ENCODE data around the gene ZNF331. TPM values are rescaled to one million over a fixed set of nuclear protein-coding genes. Genes with fewer than 3 reads are reported as not detected.
A peak's percentile ranks its signal among the peaks of the same experiment; 100 is the strongest.

The ZNF331 gene
- total RNA-seq, 1 experiment from 2014 or later: 56.7 TPM

DNA sequence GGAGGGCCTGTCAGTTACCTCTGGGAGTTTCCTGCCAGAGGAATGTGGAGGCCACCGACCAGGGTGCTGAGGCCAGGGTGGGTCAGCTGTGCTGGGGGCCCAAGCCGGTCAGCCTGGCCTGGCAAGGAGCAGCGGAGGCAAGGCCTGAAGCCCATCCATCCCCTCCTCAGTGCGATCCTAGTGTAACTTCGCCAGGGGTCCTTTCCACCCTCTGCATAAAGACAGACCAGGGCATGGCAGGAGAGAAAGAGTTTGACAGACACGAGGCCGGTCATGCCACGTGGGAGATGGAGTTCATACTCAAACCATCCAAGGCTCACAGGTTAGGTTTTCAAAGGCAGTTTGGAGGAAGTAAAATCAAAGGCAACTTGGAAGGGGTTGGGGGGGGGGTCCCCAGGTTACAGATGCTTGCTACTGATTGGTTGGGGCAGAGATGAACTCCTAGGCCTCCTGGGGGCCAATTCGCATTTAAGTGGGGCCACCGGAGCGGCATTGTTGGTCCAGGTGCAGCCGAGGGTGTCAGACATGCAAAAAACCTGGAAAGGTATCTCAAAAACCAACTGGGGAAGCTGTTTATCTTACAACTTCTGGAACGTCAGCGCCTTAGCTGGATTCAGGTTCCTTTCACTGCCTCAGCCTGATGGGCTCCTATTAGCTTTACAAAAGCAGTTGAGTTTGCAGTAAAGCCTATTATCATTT lies 57.0 kb downstream of the ZNF331 start (continued):
- TF ChIP-seq, protein P1, sequence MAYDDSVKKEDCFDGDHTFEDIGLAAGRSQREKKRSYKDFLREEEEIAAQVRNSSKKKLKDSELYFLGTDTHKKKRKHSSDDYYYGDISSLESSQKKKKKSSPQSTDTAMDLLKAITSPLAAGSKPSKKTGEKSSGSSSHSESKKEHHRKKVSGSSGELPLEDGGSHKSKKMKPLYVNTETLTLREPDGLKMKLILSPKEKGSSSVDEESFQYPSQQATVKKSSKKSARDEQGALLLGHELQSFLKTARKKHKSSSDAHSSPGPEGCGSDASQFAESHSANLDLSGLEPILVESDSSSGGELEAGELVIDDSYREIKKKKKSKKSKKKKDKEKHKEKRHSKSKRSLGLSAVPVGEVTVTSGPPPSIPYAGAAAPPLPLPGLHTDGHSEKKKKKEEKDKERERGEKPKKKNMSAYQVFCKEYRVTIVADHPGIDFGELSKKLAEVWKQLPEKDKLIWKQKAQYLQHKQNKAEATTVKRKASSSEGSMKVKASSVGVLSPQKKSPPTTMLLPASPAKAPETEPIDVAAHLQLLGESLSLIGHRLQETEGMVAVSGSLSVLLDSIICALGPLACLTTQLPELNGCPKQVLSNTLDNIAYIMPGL (CRISPR knock-in tag; IDR thresholded peaks at IDR 0.05): no peak
- TF ChIP-seq, protein P2, sequence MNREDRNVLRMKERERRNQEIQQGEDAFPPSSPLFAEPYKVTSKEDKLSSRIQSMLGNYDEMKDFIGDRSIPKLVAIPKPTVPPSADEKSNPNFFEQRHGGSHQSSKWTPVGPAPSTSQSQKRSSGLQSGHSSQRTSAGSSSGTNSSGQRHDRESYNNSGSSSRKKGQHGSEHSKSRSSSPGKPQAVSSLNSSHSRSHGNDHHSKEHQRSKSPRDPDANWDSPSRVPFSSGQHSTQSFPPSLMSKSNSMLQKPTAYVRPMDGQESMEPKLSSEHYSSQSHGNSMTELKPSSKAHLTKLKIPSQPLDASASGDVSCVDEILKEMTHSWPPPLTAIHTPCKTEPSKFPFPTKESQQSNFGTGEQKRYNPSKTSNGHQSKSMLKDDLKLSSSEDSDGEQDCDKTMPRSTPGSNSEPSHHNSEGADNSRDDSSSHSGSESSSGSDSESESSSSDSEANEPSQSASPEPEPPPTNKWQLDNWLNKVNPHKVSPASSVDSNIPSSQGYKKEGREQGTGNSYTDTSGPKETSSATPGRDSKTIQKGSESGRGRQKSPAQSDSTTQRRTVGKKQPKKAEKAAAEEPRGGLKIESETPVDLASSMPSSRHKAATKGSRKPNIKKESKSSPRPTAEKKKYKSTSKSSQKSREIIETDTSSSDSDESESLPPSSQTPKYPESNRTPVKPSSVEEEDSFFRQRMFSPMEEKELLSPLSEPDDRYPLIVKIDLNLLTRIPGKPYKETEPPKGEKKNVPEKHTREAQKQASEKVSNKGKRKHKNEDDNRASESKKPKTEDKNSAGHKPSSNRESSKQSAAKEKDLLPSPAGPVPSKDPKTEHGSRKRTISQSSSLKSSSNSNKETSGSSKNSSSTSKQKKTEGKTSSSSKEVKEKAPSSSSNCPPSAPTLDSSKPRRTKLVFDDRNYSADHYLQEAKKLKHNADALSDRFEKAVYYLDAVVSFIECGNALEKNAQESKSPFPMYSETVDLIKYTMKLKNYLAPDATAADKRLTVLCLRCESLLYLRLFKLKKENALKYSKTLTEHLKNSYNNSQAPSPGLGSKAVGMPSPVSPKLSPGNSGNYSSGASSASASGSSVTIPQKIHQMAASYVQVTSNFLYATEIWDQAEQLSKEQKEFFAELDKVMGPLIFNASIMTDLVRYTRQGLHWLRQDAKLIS (CRISPR knock-in tag; IDR thresholded peaks at IDR 0.05; ENCODE audit: borderline replicate concordance): no peak
- TF ChIP-seq GRHL2 (CRISPR knock-in tag; IDR thresholded peaks at IDR 0.05; ENCODE audit: insufficient replicate concordance, severe bottlenecking): no peak
- TF ChIP-seq, protein P3, sequence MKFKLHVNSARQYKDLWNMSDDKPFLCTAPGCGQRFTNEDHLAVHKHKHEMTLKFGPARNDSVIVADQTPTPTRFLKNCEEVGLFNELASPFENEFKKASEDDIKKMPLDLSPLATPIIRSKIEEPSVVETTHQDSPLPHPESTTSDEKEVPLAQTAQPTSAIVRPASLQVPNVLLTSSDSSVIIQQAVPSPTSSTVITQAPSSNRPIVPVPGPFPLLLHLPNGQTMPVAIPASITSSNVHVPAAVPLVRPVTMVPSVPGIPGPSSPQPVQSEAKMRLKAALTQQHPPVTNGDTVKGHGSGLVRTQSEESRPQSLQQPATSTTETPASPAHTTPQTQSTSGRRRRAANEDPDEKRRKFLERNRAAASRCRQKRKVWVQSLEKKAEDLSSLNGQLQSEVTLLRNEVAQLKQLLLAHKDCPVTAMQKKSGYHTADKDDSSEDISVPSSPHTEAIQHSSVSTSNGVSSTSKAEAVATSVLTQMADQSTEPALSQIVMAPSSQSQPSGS (CRISPR knock-in tag; IDR thresholded peaks at IDR 0.05; ENCODE audit: borderline replicate concordance, low read depth): no peak
- no peak for TF ChIP-seq ZNF317 (CRISPR knock-in tag; IDR thresholded peaks at IDR 0.05; ENCODE audit: borderline replicate concordance, low read depth)
- no peak for TF ChIP-seq ZNF138 (CRISPR knock-in tag; conservative IDR thresholded peaks at IDR 0.05)
- no peak for TF ChIP-seq FOXJ3 (CRISPR knock-in tag; IDR thresholded peaks at IDR 0.05; ENCODE audit: borderline replicate concordance)
- TF ChIP-seq, protein P4, sequence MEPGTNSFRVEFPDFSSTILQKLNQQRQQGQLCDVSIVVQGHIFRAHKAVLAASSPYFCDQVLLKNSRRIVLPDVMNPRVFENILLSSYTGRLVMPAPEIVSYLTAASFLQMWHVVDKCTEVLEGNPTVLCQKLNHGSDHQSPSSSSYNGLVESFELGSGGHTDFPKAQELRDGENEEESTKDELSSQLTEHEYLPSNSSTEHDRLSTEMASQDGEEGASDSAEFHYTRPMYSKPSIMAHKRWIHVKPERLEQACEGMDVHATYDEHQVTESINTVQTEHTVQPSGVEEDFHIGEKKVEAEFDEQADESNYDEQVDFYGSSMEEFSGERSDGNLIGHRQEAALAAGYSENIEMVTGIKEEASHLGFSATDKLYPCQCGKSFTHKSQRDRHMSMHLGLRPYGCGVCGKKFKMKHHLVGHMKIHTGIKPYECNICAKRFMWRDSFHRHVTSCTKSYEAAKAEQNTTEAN (CRISPR knock-in tag; IDR thresholded peaks at IDR 0.05): no peak
- TF ChIP-seq, protein P5, sequence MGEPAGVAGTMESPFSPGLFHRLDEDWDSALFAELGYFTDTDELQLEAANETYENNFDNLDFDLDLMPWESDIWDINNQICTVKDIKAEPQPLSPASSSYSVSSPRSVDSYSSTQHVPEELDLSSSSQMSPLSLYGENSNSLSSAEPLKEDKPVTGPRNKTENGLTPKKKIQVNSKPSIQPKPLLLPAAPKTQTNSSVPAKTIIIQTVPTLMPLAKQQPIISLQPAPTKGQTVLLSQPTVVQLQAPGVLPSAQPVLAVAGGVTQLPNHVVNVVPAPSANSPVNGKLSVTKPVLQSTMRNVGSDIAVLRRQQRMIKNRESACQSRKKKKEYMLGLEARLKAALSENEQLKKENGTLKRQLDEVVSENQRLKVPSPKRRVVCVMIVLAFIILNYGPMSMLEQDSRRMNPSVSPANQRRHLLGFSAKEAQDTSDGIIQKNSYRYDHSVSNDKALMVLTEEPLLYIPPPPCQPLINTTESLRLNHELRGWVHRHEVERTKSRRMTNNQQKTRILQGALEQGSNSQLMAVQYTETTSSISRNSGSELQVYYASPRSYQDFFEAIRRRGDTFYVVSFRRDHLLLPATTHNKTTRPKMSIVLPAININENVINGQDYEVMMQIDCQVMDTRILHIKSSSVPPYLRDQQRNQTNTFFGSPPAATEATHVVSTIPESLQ (CRISPR knock-in tag; IDR thresholded peaks at IDR 0.05): no peak
- 0 out of 2 replicates have a peak, but pooled peaks have one; percentile 51 for TF ChIP-seq KAT7 (CRISPR knock-in tag; IDR thresholded peaks at IDR 0.05; ENCODE audit: borderline replicate concordance)
- TF ChIP-seq, protein P6, sequence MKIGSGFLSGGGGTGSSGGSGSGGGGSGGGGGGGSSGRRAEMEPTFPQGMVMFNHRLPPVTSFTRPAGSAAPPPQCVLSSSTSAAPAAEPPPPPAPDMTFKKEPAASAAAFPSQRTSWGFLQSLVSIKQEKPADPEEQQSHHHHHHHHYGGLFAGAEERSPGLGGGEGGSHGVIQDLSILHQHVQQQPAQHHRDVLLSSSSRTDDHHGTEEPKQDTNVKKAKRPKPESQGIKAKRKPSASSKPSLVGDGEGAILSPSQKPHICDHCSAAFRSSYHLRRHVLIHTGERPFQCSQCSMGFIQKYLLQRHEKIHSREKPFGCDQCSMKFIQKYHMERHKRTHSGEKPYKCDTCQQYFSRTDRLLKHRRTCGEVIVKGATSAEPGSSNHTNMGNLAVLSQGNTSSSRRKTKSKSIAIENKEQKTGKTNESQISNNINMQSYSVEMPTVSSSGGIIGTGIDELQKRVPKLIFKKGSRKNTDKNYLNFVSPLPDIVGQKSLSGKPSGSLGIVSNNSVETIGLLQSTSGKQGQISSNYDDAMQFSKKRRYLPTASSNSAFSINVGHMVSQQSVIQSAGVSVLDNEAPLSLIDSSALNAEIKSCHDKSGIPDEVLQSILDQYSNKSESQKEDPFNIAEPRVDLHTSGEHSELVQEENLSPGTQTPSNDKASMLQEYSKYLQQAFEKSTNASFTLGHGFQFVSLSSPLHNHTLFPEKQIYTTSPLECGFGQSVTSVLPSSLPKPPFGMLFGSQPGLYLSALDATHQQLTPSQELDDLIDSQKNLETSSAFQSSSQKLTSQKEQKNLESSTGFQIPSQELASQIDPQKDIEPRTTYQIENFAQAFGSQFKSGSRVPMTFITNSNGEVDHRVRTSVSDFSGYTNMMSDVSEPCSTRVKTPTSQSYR (CRISPR knock-in tag; IDR thresholded peaks at IDR 0.05): 0 out of 2 replicates have a peak, but pooled peaks have one; percentile 35
- no peak for TF ChIP-seq ZNF263 (CRISPR knock-in tag; IDR thresholded peaks at IDR 0.05; ENCODE audit: low read depth)
- no peak for TF ChIP-seq TP53 (CRISPR knock-in tag; IDR thresholded peaks at IDR 0.05)

All from WTC11 (cell line).